ENCODE data around the gene PTPRN2. TPM values are rescaled to one million over a fixed set of nuclear protein-coding genes. Genes with fewer than 3 reads are reported as not detected.

Gene PTPRN2
- total RNA-seq, 4 donors from 2014 or later: 6.6 to 10.7 (median 8.2) TPM

- 85 to 87% methylated on average over 25 of the region's 25 CpGs for WGBS, 2 donors
- Histone ChIP-seq H3K9me3 (peaks cover 0 to 16% (median 0%) of the 10 kb centered on the region in 4 donors), H3K4me3 (no peak overlapping the region), H3K27ac (no peak overlapping the region), H3K27me3 (no peaks in the 10 kb centered on the region), H3K4me1 (no peaks in the 10 kb centered on the region), H3K36me3 (no peaks in the 10 kb centered on the region)
- TF ChIP-seq, protein P1, sequence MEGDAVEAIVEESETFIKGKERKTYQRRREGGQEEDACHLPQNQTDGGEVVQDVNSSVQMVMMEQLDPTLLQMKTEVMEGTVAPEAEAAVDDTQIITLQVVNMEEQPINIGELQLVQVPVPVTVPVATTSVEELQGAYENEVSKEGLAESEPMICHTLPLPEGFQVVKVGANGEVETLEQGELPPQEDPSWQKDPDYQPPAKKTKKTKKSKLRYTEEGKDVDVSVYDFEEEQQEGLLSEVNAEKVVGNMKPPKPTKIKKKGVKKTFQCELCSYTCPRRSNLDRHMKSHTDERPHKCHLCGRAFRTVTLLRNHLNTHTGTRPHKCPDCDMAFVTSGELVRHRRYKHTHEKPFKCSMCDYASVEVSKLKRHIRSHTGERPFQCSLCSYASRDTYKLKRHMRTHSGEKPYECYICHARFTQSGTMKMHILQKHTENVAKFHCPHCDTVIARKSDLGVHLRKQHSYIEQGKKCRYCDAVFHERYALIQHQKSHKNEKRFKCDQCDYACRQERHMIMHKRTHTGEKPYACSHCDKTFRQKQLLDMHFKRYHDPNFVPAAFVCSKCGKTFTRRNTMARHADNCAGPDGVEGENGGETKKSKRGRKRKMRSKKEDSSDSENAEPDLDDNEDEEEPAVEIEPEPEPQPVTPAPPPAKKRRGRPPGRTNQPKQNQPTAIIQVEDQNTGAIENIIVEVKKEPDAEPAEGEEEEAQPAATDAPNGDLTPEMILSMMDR (IDR thresholded peaks at IDR 0.05): no peak
- TF ChIP-seq EP300 (IDR thresholded peaks at IDR 0.05) (no peak), POLR2A (IDR thresholded peaks at IDR 0.05) (no peak)
- DNase-seq (ENCODE audit: low spot score in 2 of 2): no peak
Observed at GRCh38 chr7:157862731-157863130, 724.9 kb downstream of the PTPRN2 start.

GRCh38 chr7:157861551-157861950, 726.1 kb downstream of the PTPRN2 start:
- Histone ChIP-seq H3K4me3 (no peak overlapping the region), H3K9me3 (peaks cover 0 to 11% (median 0%) of the 10 kb centered on the region in 4 donors), H3K36me3 (no peaks in the 10 kb centered on the region), H3K27me3 (no peaks in the 10 kb centered on the region), H3K27ac (no peak overlapping the region), H3K4me1 (no peaks in the 10 kb centered on the region)
- TF ChIP-seq POLR2A (IDR thresholded peaks at IDR 0.05): no peak
- TF ChIP-seq EP300 (IDR thresholded peaks at IDR 0.05): no peak
- no peak for DNase-seq (ENCODE audit: low spot score in 2 of 2)
- 79 to 91% methylated on average over 15 to 17 of the region's 17 CpGs for WGBS, 2 donors

DNA sequence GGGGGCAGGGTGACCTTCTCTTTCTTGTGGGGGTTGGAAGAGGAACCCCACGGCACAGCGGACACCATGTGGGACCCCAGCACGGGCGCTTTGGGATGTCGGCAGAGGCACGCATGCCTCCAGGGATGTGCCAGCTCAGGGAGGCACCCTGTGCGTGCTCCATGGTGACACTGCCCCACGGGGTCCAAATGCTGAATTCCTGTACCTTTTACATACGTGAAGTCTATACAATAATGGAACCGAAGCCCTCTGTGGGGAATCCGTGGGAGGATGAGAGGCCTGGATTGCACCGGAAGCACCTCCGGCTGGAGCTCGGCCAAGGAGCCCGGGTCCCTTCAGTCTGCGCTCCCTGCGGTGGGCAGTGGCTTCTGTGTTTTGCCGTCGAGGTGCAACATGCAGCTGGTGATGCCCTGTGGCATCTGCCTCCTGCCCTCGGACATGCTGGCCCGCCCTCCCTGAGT, 726.6 kb downstream of the PTPRN2 start:
- no peak overlapping the region for H3K27ac ChIP-seq
- TF ChIP-seq EP300 (IDR thresholded peaks at IDR 0.05) (no peak), POLR2A (IDR thresholded peaks at IDR 0.05) (no peak)
- H3K36me3 ChIP-seq: no peaks in the 10 kb centered on the region
- H3K27me3 ChIP-seq: no peaks in the 10 kb centered on the region
- no peaks in the 10 kb centered on the region for H3K4me1 ChIP-seq
- WGBS, 2 donors: 86 to 87% methylated on average over 16 to 19 of the region's 21 CpGs
- peaks cover 0 to 9% (median 0%) of the 10 kb centered on the region in 4 donors for H3K9me3 ChIP-seq
- DNase-seq (ENCODE audit: low spot score in 2 of 2): no peak
- no peak overlapping the region for H3K4me3 ChIP-seq

DNA sequence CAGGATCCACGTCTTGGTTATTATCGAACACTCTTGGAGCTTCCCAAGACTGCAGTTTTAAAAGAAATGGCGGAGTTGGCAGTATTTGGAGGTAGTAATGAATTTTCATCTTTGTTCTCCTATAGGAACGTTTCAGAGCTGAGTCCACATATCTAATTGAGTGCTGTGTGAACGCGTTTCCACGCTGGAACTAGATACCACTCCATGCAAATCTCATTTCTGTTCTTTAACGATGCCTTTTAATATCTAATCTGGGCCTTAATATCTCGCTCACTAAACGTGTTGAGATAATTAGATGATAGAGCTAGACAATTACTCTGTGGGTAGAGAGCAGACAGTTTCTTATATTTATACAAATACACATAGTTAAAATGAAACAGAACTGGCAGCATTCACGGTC, 727.2 kb downstream of the PTPRN2 start:
- TF ChIP-seq, protein P1 (IDR thresholded peaks at IDR 0.05): no peak
- TF ChIP-seq POLR2A (IDR thresholded peaks at IDR 0.05) (no peak), EP300 (IDR thresholded peaks at IDR 0.05) (no peak)
- Histone ChIP-seq H3K9me3 (peaks cover 0 to 9% (median 0%) of the 10 kb centered on the region in 4 donors), H3K27ac (no peak overlapping the region), H3K4me3 (no peak overlapping the region), H3K4me1 (peaks cover 0 to under 1% (median 0%) of the 10 kb centered on the region in 4 donors), H3K27me3 (no peaks in the 10 kb centered on the region), H3K36me3 (no peaks in the 10 kb centered on the region)
- DNase-seq (ENCODE audit: low spot score in 2 of 2): no peak
- 80 to 86% methylated on average over 11 of the region's 11 CpGs for WGBS, 2 donors

GRCh38 chr7:157859915-157860314, 727.7 kb downstream of the PTPRN2 start:
- H3K9me3 ChIP-seq: peaks cover 0 to 7% (median 0%) of the 10 kb centered on the region in 4 donors
- H3K27ac ChIP-seq: no peak overlapping the region
- peaks cover 0 to 5% (median 0%) of the 10 kb centered on the region in 4 donors for H3K4me1 ChIP-seq
- no peak overlapping the region for H3K4me3 ChIP-seq
- TF ChIP-seq, protein P1 (IDR thresholded peaks at IDR 0.05): no peak
- TF ChIP-seq EP300 (IDR thresholded peaks at IDR 0.05): no peak
- TF ChIP-seq POLR2A (IDR thresholded peaks at IDR 0.05): no peak
- WGBS, 2 donors: 72% methylated on average over 2 of the region's 6 CpGs; no CpG with 5 or more reads in 1 of the 2 donors
- H3K27me3 ChIP-seq: no peaks in the 10 kb centered on the region
- no peak for DNase-seq (ENCODE audit: low spot score in 2 of 2)
- H3K36me3 ChIP-seq: no peaks in the 10 kb centered on the region

- peaks cover 0 to 23% (median 4%) of the 10 kb centered on the region in 4 donors for H3K4me1 ChIP-seq
- no peaks in the 10 kb centered on the region for H3K36me3 ChIP-seq
- no peaks in the 10 kb centered on the region for H3K27me3 ChIP-seq
- H3K9me3 ChIP-seq: no peaks in the 10 kb centered on the region
- DNase-seq (ENCODE audit: low spot score in 2 of 2): no peak
- WGBS, 2 donors: 56 to 64% methylated on average over 19 to 20 of the region's 21 CpGs
- TF ChIP-seq EP300 (IDR thresholded peaks at IDR 0.05) (no peak), POLR2A (IDR thresholded peaks at IDR 0.05) (no peak)
- TF ChIP-seq, protein P1 (IDR thresholded peaks at IDR 0.05): no peak
- no peak overlapping the region for H3K27ac ChIP-seq
- no peak overlapping the region for H3K4me3 ChIP-seq
Observed at GRCh38 chr7:157857578-157858075, 730.0 kb downstream of the PTPRN2 start.
